GM23248 (cell line): ENCODE measurements around the gene TNFRSF1A.

Source experiments
- EZH2 ChIP-seq: fragments of 200-600 bp; sonication (generic); IDR thresholded peaks from 2 replicates; pipeline ENCODE4 v1.6.1; 2018; ENCODE audit warnings: antibody characterized with exemption, mild to moderate bottlenecking; ENCODE audit not compliant: insufficient read depth, poor library complexity, severe bottlenecking
- EZH2phosphoT487 ChIP-seq: fragments of 200-600 bp; sonication (generic); IDR thresholded peaks from 2 replicates; pipeline ENCODE4 v1.6.1; 2018; ENCODE audit warnings: antibody characterized with exemption, moderate library complexity, mild to moderate bottlenecking, low read depth; ENCODE audit not compliant: insufficient read depth

- TF ChIP-seq EZH2: no peak
- TF ChIP-seq EZH2phosphoT487: no peak
Observed at GRCh38 chr12:6318440-6318879, 23.4 kb downstream of the TNFRSF1A start.
